ENCODE data around the gene VIPR1.
A peak's percentile ranks its signal among the peaks of the same experiment; 100 is the strongest.

Gene VIPR1

GRCh38 chr3:42492508-42493080 lies 9.8 kb upstream of the VIPR1 start:
- in situ Hi-C loops (cut with MboI; ENCODE audit: low pct_unique_long_range_greater_than_20kb, low sequenced_read_pairs): no loop called here
- peak; percentile 62 for DNase-seq

GRCh38 chr3:42493126-42493797 lies 9.2 kb upstream of the VIPR1 start:
- no peak for DNase-seq
- in situ Hi-C loops (cut with MboI; ENCODE audit: low pct_unique_long_range_greater_than_20kb, low sequenced_read_pairs): no loop called here

DNA sequence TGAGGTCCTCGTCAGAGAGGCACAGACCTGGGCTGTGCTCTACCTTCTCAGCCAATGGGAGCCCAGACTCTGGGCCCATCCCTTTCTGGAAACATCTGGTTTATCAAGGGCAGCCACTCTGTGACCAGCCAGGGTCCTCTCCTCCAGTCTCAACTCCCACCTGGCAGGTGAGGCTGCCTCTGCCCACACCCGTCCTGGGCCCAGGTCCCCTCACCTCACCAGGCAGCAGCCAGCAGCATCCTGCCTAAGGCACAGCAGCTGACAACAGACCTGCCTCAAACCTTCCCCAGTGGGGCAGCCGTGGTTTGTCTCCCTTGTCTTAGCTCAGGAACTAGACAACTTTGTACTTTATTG lies 8.7 kb upstream of the VIPR1 start:
- DNase-seq: no peak
- in situ Hi-C loops (cut with MboI; ENCODE audit: low pct_unique_long_range_greater_than_20kb, low sequenced_read_pairs): no loop called here

GRCh38 chr3:42495393-42495792 lies 7.0 kb upstream of the VIPR1 start:
- in situ Hi-C loops (cut with MboI; ENCODE audit: low pct_unique_long_range_greater_than_20kb, low sequenced_read_pairs): no loop called here
- DNase-seq: no peak

DNA sequence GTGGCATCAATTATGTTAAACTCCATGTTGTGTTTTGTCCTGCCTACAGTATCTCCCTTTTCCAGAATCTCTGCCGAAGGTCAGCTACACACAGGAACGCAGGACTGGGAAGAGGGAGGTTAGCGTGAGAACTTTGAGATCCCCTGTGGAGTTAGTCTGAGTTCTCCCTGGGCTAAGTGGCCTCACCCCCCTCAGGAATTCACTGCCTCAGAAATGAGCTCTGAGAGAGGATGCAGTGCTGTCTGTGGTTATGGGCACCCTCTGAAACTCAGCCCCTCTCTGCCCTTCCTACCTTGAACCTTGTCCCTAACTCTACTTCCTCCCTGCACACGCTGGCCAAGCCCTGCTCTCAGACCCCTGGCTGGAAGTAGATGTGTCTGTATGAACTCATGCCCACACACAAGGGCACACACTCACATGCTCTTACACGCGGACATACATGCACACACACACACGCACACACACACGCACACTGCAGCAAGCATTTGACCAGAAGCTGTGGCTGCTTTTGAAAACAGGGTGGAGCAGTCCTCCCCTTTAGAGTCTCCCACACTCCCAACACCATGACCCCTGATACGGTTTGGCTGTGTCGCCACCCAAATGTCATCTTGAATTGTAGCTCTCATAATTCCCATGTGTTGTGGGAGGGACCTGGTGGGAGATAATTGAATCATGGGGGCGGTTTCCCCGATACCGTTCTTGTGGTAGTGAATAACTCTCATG lies 5.3 kb upstream of the VIPR1 start:
- DNase-seq: no peak
- in situ Hi-C loops (cut with MboI; ENCODE audit: low pct_unique_long_range_greater_than_20kb, low sequenced_read_pairs): no loop called here

DNA sequence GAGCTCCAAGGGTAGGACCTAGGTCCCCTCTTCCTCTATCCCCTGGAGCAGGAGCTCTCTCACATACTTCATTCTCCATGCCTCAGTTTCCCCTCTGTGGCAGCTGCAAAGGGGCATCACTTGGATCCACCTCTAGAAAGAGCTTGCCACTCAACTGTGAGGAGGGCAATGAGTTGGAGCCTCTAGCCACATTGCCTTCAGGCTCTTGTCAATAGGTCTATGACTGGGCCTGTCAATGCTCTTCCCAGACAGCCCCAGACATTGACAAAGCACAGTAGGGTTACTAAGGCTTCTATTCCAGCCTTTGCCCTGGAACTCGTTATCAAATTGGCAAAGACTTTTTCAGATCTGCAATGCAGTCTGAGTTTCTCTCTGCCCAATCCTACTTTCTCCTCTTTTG lies 4.4 kb upstream of the VIPR1 start:
- no peak for DNase-seq
- in situ Hi-C loops (cut with MboI; ENCODE audit: low pct_unique_long_range_greater_than_20kb, low sequenced_read_pairs): no loop called here

DNA sequence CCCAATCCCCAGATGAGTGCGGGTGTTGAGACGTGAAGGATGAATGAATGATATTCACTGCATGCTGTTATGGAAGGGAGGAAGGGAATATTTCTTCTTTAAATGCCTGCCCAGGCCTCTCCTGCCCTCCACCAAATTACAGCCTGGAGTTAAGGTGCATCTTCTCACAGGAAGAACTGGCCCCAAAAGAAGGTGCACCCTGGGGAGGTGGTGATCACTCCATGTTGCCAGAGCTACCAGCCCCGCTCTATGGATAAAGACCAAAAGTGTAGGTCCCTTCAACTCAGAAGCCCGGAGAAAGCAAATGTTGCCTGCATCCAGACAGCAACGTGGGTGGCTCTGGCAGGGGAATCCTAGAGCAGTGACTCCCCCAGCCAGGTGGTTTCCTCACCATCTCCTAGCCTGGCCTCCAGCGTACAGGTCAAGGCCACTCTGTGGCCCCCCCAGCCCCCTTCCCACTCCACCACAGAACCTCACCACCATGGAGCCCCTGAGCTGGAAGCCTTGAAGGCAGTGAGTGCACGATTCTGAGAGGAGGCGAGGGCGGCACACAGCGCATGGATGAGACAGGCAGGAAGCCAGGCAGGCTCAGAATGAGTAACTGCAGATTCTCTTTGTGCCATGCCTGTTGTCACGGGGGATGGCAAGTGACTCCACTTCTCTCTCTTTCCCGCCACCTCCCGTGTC lies 3.5 kb upstream of the VIPR1 start:
- in situ Hi-C loops (cut with MboI; ENCODE audit: low pct_unique_long_range_greater_than_20kb, low sequenced_read_pairs): no loop called here
- no peak for DNase-seq

DNA sequence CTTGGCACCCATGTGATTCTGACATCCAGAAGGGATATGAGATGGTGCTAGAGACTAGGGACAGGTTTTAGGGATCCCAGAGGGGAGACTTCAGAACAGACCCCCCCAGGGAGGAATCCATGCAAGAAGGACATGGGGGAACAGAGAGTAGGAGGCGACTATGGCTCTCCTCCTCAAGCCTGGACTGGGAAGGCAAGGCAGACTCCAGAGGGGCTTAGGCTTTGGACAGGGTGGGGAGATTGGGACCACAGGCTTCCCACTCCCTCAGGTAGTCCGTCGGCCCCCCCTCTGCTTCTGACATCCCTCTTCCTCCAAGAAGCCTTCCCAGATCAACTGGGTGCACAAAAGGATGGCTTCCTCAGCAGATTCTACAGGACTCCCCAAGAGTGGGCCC lies 3.0 kb upstream of the VIPR1 start:
- in situ Hi-C loops (cut with MboI; ENCODE audit: low pct_unique_long_range_greater_than_20kb, low sequenced_read_pairs): no loop called here
- no peak for DNase-seq

GRCh38 chr3:42500091-42500490 lies 2.4 kb upstream of the VIPR1 start:
- no peak for DNase-seq
- in situ Hi-C loops (cut with MboI; ENCODE audit: low pct_unique_long_range_greater_than_20kb, low sequenced_read_pairs): no loop called here

- in situ Hi-C loops (cut with MboI; ENCODE audit: low pct_unique_long_range_greater_than_20kb, low sequenced_read_pairs): no loop called here
- no peak for DNase-seq
Observed at GRCh38 chr3:42500909-42501308, 1.5 kb upstream of the VIPR1 start.

DNA sequence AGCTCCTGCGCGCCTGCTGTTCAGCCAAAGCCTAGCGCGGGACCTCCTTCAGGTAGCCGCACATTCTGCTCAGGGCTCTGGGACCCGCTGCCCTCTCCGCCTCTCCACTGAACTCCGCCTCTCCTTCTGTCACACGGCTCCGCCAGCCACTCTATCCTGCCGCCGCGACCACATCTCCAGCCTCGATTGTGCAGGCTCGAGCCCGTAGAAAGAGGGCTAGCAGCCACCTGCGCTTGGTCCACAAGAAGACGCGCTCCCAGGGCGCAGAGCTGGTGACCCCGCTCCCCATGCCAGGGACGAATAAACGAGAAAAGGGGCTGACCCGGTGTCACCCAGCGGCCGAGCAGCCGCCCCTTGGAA lies 1.1 kb upstream of the VIPR1 start:
- in situ Hi-C loops (cut with MboI; ENCODE audit: low pct_unique_long_range_greater_than_20kb, low sequenced_read_pairs): no loop called here
- no peak for DNase-seq

GRCh38 chr3:42501681-42502428 lies 588 bp upstream of the VIPR1 start:
- DNase-seq: peak; percentile 74
- in situ Hi-C loops (cut with MboI; ENCODE audit: low pct_unique_long_range_greater_than_20kb, low sequenced_read_pairs): no loop called here

- DNase-seq: no peak
- in situ Hi-C loops (cut with MboI; ENCODE audit: low pct_unique_long_range_greater_than_20kb, low sequenced_read_pairs): no loop called here
Observed at GRCh38 chr3:42503251-42503924, 945 bp downstream of the VIPR1 start.

DNA sequence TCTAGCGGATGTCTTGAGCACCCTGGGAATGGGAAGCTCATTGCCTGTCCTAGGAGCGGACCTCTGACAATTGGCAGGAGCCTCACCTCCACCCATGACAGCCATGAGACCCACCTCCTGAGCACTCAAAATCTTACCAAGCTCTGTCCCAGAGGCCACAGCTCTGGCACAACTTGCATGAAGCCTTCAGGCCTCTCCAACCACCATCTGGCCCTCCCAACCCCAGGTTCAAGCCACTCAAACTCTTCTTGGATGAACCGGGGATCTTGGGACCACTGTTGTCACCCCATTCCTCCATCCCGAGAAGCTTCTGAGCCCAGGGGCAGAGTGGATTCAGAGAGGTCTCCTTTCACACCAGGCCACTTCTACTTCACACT lies 1.5 kb downstream of the VIPR1 start:
- in situ Hi-C loops (cut with MboI; ENCODE audit: low pct_unique_long_range_greater_than_20kb, low sequenced_read_pairs): no loop called here
- no peak for DNase-seq

DNA sequence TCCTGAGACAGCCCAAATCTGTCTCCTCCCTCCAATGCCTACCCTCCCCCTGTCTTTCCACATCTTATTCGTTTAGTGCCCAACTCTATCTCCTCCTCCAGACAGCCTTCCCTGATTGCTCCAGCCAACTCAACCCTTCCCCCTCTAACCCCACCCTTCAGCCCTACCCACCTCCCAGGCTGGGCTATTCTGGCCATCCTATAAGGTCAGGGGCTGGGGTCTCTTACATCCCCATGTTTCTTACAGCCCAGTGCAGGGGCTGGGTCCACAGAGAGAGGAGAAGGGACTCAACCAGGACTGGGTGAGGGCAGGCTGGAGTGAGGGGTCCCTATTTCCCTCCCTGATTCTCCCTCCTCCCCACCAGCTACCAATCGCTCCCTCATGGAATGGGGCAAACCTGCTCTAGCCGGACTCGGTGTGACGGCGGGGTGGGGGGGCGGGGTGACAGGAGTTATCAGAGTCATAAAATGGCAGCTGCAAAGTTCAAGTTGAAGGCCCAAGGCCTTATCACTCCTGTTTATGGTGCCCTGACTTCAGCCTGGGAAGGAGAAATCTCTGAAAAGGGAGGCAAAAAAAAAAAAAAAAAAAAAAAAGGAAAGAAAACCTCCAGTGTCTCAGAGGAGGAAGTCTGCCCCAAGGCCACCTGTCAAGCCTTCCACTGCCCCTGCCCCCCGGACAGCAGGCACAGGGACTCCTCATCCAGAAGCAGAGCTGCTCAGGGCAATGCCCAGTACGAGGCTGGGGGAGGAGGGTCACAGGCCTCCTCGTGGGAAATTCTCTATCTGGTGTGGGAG lies 2.1 kb downstream of the VIPR1 start:
- in situ Hi-C loops (cut with MboI; ENCODE audit: low pct_unique_long_range_greater_than_20kb, low sequenced_read_pairs): no loop called here
- no peak for DNase-seq

- in situ Hi-C loops (cut with MboI; ENCODE audit: low pct_unique_long_range_greater_than_20kb, low sequenced_read_pairs): no loop called here
Observed at GRCh38 chr3:42505128-42505848, 2.8 kb downstream of the VIPR1 start.

GRCh38 chr3:42505849-42506410 lies 3.5 kb downstream of the VIPR1 start:
- DNase-seq: no peak
- in situ Hi-C loops (cut with MboI; ENCODE audit: low pct_unique_long_range_greater_than_20kb, low sequenced_read_pairs): no loop called here

More at GRCh38 chr3:42505128-42505848, 2.8 kb downstream of the VIPR1 start:
- no peak for DNase-seq
